GM12873 (cell line): Measurements from ENCODE around the gene GLIS1.

Experiments used
- CTCF ChIP-seq: IDR thresholded peaks from 2 replicates; pipeline ENCODE4 v1.5.1; 2012; ENCODE audit warnings: low read depth, mild to moderate bottlenecking, moderate library complexity, low read length, control low read depth; ENCODE audit not compliant: insufficient read depth; ENCODE audit errors: missing control alignments

Gene GLIS1

GRCh38 chr1:53643041-53643880 is 95.7 kb downstream of the GLIS1 start:
- no peak for TF ChIP-seq CTCF

GRCh38 chr1:53642607-53643006 is 96.4 kb downstream of the GLIS1 start:
- TF ChIP-seq CTCF: no peak

DNA sequence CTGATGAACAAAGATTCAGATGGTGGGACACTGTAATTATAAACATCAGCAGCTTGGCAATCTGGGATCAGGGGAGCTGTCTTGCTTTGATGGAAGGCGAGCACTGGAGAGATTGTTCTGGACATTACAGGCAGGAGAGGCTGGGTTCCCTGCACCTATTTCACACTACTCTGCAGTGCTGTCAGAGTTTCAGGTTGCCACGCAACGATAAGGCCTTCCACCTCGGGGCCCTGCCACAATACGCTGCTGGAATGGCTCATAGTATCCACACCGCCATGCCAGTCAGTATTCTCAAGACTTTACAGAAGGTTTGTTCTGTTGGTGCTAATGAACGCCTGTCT is 96.8 kb downstream of the GLIS1 start:
- no peak for TF ChIP-seq CTCF

DNA sequence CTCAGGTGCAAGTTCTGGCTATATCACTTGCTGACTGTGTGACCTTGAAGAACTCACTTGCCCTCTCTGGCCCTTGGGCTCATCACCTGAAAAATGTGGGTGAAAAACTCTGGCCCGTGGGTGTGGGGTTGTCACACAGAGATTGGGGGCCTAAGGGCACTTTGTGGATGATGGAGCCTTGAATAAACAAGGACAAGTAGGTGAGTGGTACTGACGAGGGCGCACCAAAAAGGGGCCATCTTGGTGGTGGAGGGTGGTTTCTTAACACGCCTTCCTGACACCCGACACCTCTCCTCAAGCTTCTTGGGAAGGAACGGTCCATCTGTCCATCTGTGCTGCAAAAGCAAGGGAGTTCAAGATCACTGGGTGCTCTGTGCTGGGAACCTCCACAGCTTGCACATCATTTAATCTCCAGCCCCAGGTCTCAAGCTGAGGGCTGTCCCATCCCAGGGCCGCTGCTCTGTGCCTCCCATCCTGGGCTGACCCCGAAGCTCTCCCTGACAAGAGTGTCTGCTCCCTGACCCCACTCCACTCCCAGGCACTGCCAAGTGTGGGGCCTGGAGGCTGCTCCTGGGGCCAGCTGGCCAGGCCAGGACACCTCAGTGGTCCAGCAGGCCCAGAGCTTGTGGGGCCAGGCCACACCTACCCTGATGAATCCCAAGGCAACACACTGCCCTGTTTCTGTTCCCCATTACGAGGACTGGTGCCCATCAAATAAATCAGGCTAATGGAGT is 97.3 kb downstream of the GLIS1 start:
- no peak for TF ChIP-seq CTCF

DNA sequence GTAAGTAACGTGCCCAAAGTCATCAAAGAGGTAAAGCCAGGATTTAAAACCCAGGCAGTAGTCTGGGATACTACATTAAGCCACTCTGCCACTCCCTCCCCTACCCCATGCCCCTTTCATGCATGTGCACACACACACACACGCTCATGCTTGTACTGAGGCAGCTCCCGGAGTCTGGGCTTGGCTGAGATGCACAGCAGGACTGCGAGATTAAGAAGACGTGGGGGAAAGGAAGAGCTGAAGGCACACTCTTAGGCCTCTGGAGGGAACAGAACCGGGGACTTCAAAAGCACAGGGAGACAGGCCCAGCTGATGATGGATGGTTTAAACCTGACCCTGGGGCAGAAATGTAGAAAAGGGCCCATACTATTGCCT is 98.3 kb downstream of the GLIS1 start:
- no peak for TF ChIP-seq CTCF

- TF ChIP-seq CTCF: no peak
Measured at GRCh38 chr1:53639996-53640700, 98.8 kb downstream of the GLIS1 start.

GRCh38 chr1:53639251-53639763 is 99.7 kb downstream of the GLIS1 start:
- TF ChIP-seq CTCF: no peak
